IMR-90 (cell line): Measurements from ENCODE around the gene AGAP1. TPM values are rescaled to one million over a fixed set of nuclear protein-coding genes. Genes with fewer than 3 reads are reported as not detected.

ENCODE experiments used
- ATAC-seq: fragments of 200-7000 bp; cut with Tn5 transposase; 2 replicates; pipeline ENCODE4 v1.9.1; 2020; ENCODE audit warnings: low read depth, mild to moderate bottlenecking, moderate library complexity
- BruUV-seq: library from RNA; stranded (reverse); fragments of 400-500 nt; replicated peaks from 2 replicates; lab custom pipeline; 2021; lab: Mats Ljungman, UMichigan
- CTCF ChIA-PET: fragments of 300-600 bp; formaldehyde crosslinking; extraction: SDS; loops from one replicate; lab custom pipeline; 2021; ENCODE audit warnings: antibody characterized with exemption; lab: Yijun Ruan, JAX
- POLR2A ChIA-PET: fragments of 300-600 bp; sonication (Branson Sonifier 250); formaldehyde crosslinking; loops from one replicate; lab custom pipeline; 2022; ENCODE audit warnings: antibody characterized with exemption; ENCODE audit not compliant: unreplicated experiment; lab: Charles Lee
- DNase-seq: peaks from one replicate; pipeline ENCODE4 v3.0.0; 2013
- H2AFZ ChIP-seq: replicated peaks from 2 replicates; pipeline ENCODE3; 2013; ENCODE audit warnings: low read length, mild to moderate bottlenecking; ENCODE audit not compliant: poor library complexity
- H2AK5ac ChIP-seq: 2 replicates; pipeline ENCODE4 v1.6.1; 2013; ENCODE audit warnings: low read depth, low read length, inconsistent platforms
- H2AK9ac ChIP-seq: replicated peaks from 2 replicates; pipeline ENCODE3; 2013; ENCODE audit warnings: mild to moderate bottlenecking, low read depth, low read length, moderate library complexity; ENCODE audit not compliant: poor library complexity
- H2BK120ac ChIP-seq: 2 replicates; pipeline ENCODE4 v1.6.1; 2013; ENCODE audit warnings: low read depth, low read length, inconsistent platforms
- H2BK15ac ChIP-seq: 3 replicates; pipeline ENCODE4 v1.6.1; 2013; ENCODE audit warnings: low read depth, low read length, inconsistent platforms
- H2BK20ac ChIP-seq: 2 replicates; pipeline ENCODE4 v1.6.1; 2013; ENCODE audit warnings: low read depth, mild to moderate bottlenecking, inconsistent platforms, low read length, moderate library complexity
- H2BK5ac ChIP-seq: 2 replicates; pipeline ENCODE4 v1.6.1; 2013; ENCODE audit warnings: mild to moderate bottlenecking, low read depth, low read length, inconsistent platforms; ENCODE audit not compliant: poor library complexity, severe bottlenecking
- H3K14ac ChIP-seq: replicated peaks from 2 replicates; pipeline ENCODE4 v1.6.1; 2013; ENCODE audit warnings: low read depth, low read length, inconsistent platforms
- H3K18ac ChIP-seq: 2 replicates; pipeline ENCODE4 v1.6.1; 2013; ENCODE audit warnings: low read depth, low read length, control low read depth
- H3K23ac ChIP-seq: 2 replicates; pipeline ENCODE4 v1.6.1; 2013; ENCODE audit warnings: low read depth, low read length, inconsistent platforms
- H3K27ac ChIP-seq: 2 replicates; pipeline ENCODE4 v1.5.1; 2013; ENCODE audit warnings: mild to moderate bottlenecking, control low read depth, low read length; ENCODE audit not compliant: insufficient read depth
- H3K27me3 ChIP-seq: 2 replicates; pipeline ENCODE4 v1.6.1; 2013; ENCODE audit warnings: low read length; ENCODE audit not compliant: control insufficient read depth, insufficient read depth
- H3K36me3 ChIP-seq: 2 replicates; pipeline ENCODE4 v1.6.1; 2013; ENCODE audit warnings: low read length, mixed read lengths; ENCODE audit not compliant: control insufficient read depth, insufficient read depth
- H3K4ac ChIP-seq: 2 replicates; pipeline ENCODE4 v1.6.1; 2013; ENCODE audit warnings: low read depth, low read length, inconsistent platforms
- H3K4me1 ChIP-seq: 2 replicates; pipeline ENCODE4 v1.6.1; 2013; ENCODE audit warnings: low read length, mixed read lengths; ENCODE audit not compliant: control insufficient read depth, insufficient read depth
- H3K4me2 ChIP-seq: 2 replicates; pipeline ENCODE4 v1.6.1; 2013; ENCODE audit warnings: low read depth, mild to moderate bottlenecking, control low read depth, low read length, moderate library complexity
- H3K4me3 ChIP-seq: 2 replicates; pipeline ENCODE4 v1.5.1; 2013; ENCODE audit warnings: low read depth, mild to moderate bottlenecking, control low read depth, low read length, moderate library complexity; ENCODE audit not compliant: insufficient read depth
- H3K56ac ChIP-seq: 2 replicates; pipeline ENCODE4 v1.6.1; 2013; ENCODE audit warnings: low read length, inconsistent platforms; ENCODE audit not compliant: insufficient read depth; ENCODE audit errors: extremely low read depth
- H3K79me1 ChIP-seq, 2 experiments: 2 replicates each; pipeline ENCODE4 v1.6.1; 2013; ENCODE audit warnings: low read length in 2 of 2, inconsistent platforms in 1 of 2, low read depth in 1 of 2
- H3K9ac ChIP-seq: 2 replicates; pipeline ENCODE4 v1.6.1; 2013; ENCODE audit warnings: low read depth, low read length, control low read depth
- H3K9me1 ChIP-seq: 2 replicates; pipeline ENCODE4 v1.6.1; 2013; ENCODE audit warnings: low read length, inconsistent platforms; ENCODE audit not compliant: insufficient read depth
- H3K9me3 ChIP-seq: 2 replicates; pipeline ENCODE4 v1.6.1; 2013; ENCODE audit warnings: low read length; ENCODE audit not compliant: control insufficient read depth, insufficient read depth
- H4K20me1 ChIP-seq: 2 replicates; pipeline ENCODE4 v1.6.1; 2013; ENCODE audit warnings: low read length, inconsistent platforms; ENCODE audit not compliant: insufficient read depth
- H4K5ac ChIP-seq: 2 replicates; pipeline ENCODE4 v1.6.1; 2013; ENCODE audit warnings: mild to moderate bottlenecking, low read depth, low read length, control low read depth
- H4K8ac ChIP-seq, 2 experiments: 2 replicates each; pipeline ENCODE4 v1.6.1; 2013; ENCODE audit warnings: low read depth in 2 of 2, low read length in 2 of 2, control low read depth in 1 of 2, inconsistent platforms in 1 of 2
- H4K91ac ChIP-seq: 2 replicates; pipeline ENCODE4 v1.6.1; 2013; ENCODE audit warnings: low read depth, low read length, inconsistent platforms; ENCODE audit not compliant: insufficient read depth
- BHLHE40 ChIP-seq: fragments of 150-350 bp; IDR thresholded peaks from 2 replicates; pipeline ENCODE4 v1.6.1; 2016; ENCODE audit warnings: mild to moderate bottlenecking, low read depth, low read length
- CEBPB ChIP-seq: IDR thresholded peaks from 2 replicates; pipeline ENCODE4 v1.6.1; 2012; ENCODE audit warnings: low read depth, low read length, improper control_type of control experiment
- CTCF ChIP-seq: conservative IDR thresholded peaks from 2 replicates; pipeline ENCODE4 v1.5.1; 2012; ENCODE audit warnings: mild to moderate bottlenecking, low read depth, low read length, improper control_type of control experiment
- ELK1 ChIP-seq: fragments of 150-350 bp; IDR thresholded peaks from 2 replicates; pipeline ENCODE4 v1.6.1; 2016; ENCODE audit warnings: low read depth, mild to moderate bottlenecking, low read length, moderate library complexity, borderline replicate concordance
- MAFK ChIP-seq: IDR thresholded peaks from 2 replicates; pipeline ENCODE4 v1.6.1; 2012; ENCODE audit warnings: low read depth, low read length, improper control_type of control experiment
- MAZ ChIP-seq: IDR thresholded peaks from 2 replicates; pipeline ENCODE4 v1.6.1; 2012; ENCODE audit warnings: low read depth, mild to moderate bottlenecking, low read length, improper control_type of control experiment, moderate library complexity, borderline replicate concordance
- MXI1 ChIP-seq: IDR thresholded peaks from 2 replicates; pipeline ENCODE4 v1.6.1; 2012; ENCODE audit warnings: low read depth, mild to moderate bottlenecking, low read length, moderate library complexity, borderline replicate concordance
- NFE2L2 ChIP-seq: fragments of 150-350 bp; IDR thresholded peaks from 2 replicates; pipeline ENCODE4 v1.6.1; 2016; ENCODE audit warnings: low read depth, mild to moderate bottlenecking, low read length
- RAD21 ChIP-seq: IDR thresholded peaks from 2 replicates; pipeline ENCODE4 v1.6.1; 2012; ENCODE audit warnings: low read length, improper control_type of control experiment
- RFX5 ChIP-seq: IDR thresholded peaks from 2 replicates; pipeline ENCODE4 v1.8.0; 2012; ENCODE audit warnings: low read depth, mild to moderate bottlenecking, low read length, moderate library complexity
- USF2 ChIP-seq: fragments of 150-350 bp; IDR thresholded peaks from 2 replicates; pipeline ENCODE4 v1.6.1; 2017; ENCODE audit warnings: mild to moderate bottlenecking, antibody characterized with exemption, low read length, low read depth
- WGBS, 2 experiments: methylation state at CpG; one replicate each; pipeline versions ENCODE4 v1.1.5 to v1.1.7; 2013; ENCODE audit warnings: missing lambda C conversion rate in 2 of 2; ENCODE audit not compliant: insufficient read length in 1 of 2; ENCODE audit errors: extremely low coverage in 2 of 2; 5-methylcytosine and 5-hydroxymethylcytosine counted together
- dilution Hi-C: fragments of 300-500 bp; cut with HindIII; formaldehyde crosslinking; loops from one replicate; pipeline ENCODE4 v1.14.3; 2018; ENCODE audit warnings: low sequenced_read_pairs; ENCODE audit not compliant: unreplicated experiment
- in situ Hi-C: fragments of 300-500 bp; cut with MboI; formaldehyde crosslinking; loops from 3 replicates; pipeline ENCODE4 v1.14.3; 2019; ENCODE audit warnings: low sequenced_read_pairs, inconsistent platforms, mixed read lengths
- intact Hi-C: fragments of 100-400 bp; cut with micrococcal nuclease; formaldehyde crosslinking; loops from 2 replicates; pipeline ENCODE4 v1.10.0; 2022
- polyA plus RNA-seq, 3 experiments: library from polyadenylated mRNA; depleted of rRNA; stranded (reverse); fragments of >200 nt; gene quantifications; 2 replicates each; pipeline ENCODE4 v1.2.3, GENCODE V29; 2012; ENCODE audit warnings: low replicate concordance in 1 of 3
- total RNA-seq: library from RNA; depleted of rRNA; stranded (reverse); fragments of >200 nt; gene quantifications from 2 replicates; pipeline ENCODE4 v1.2.3, GENCODE V29; 2012

The AGAP1 gene
- total and polyA plus RNA-seq, 2 of the 4 experiments (the other 2 are of a cell fraction) = 15.1 to 16.4 TPM

- intact Hi-C loops = no loop called here
- POLR2A ChIA-PET = no interaction called here
Observed at GRCh38 chr2:235931676-235932075, 437.8 kb downstream of the AGAP1 start.

More at GRCh38 chr2:235931676-235932075, 437.8 kb downstream of the AGAP1 start:
- no peak overlapping the region for H4K8ac ChIP-seq
- H4K91ac ChIP-seq = no peak overlapping the region
- no peak overlapping the region for H4K5ac ChIP-seq
- H2AK5ac ChIP-seq = no peak overlapping the region
- H3K56ac ChIP-seq = no peak overlapping the region
- H3K4ac ChIP-seq = no peak overlapping the region
- H2BK15ac ChIP-seq = no peak overlapping the region
- H3K23ac ChIP-seq = no peak overlapping the region
- H2AFZ ChIP-seq = no peak overlapping the region
- TF ChIP-seq CTCF (no peak), ELK1 (no peak), MAFK (no peak), MXI1 (no peak), BHLHE40 (no peak), NFE2L2 (no peak), MAZ (no peak), RAD21 (no peak), CEBPB (no peak), RFX5 (no peak), USF2 (no peak)
- no peak overlapping the region for H3K18ac ChIP-seq
- WGBS, 2 experiments = 75% methylated on average over 2 of the region's 15 CpGs; no CpG with 5 or more reads in 1 of the 2 experiments
- no peak for ATAC-seq
- CTCF ChIA-PET = no interaction called here
- no peak overlapping the region for H2AK9ac ChIP-seq
- in situ Hi-C loops (no loop called here), dilution Hi-C loops (no loop called here)
- H4K20me1 ChIP-seq = 0 out of 2 replicates have a peak, but pooled peaks cover 5% of the 10 kb centered on the region
- peaks cover 10% of the 10 kb centered on the region for H3K9me1 ChIP-seq
- no peaks in the 10 kb centered on the region for H3K79me1 ChIP-seq
- H3K9me3 ChIP-seq = no peaks in the 10 kb centered on the region
- no peaks in the 10 kb centered on the region for H3K27me3 ChIP-seq
- no peak for DNase-seq
- no peak overlapping the region for H3K14ac ChIP-seq
- no peak overlapping the region for H3K4me3 ChIP-seq
- H3K9ac ChIP-seq = no peak overlapping the region
- H3K4me2 ChIP-seq = no peak overlapping the region
- H3K36me3 ChIP-seq = peaks cover 4% of the 10 kb centered on the region
- no peak overlapping the region for H2BK20ac ChIP-seq
- H3K27ac ChIP-seq = no peak overlapping the region
- H2BK5ac ChIP-seq = no peak overlapping the region
- peaks cover 8% of the 10 kb centered on the region for H3K4me1 ChIP-seq
- no TSS peak for BruUV-seq
- no peak overlapping the region for H2BK120ac ChIP-seq
